ENCODE results near the gene OARD1.

Gene OARD1

GRCh38 chr6:41051873-41052272 is 20.3 kb downstream of the OARD1 start:
- in situ Hi-C loops (cut with HindIII; ENCODE audit: low pct_unique_long_range_greater_than_20kb, low sequenced_read_pairs) = no loop called here
- DNase-seq (ENCODE audit: low read depth in 1 of 2, low spot score in 1 of 2) = no peak

GRCh38 chr6:41050536-41050935 is 21.6 kb downstream of the OARD1 start:
- TF ChIP-seq JUND (IDR thresholded peaks at IDR 0.05; ENCODE audit: low read depth) = no peak
- DNase-seq (ENCODE audit: low read depth in 1 of 2, low spot score in 1 of 2) = no peak
- in situ Hi-C loops (cut with HindIII; ENCODE audit: low pct_unique_long_range_greater_than_20kb, low sequenced_read_pairs) = no loop called here

More at GRCh38 chr6:41051873-41052272, 20.3 kb downstream of the OARD1 start:
- TF ChIP-seq JUND (IDR thresholded peaks at IDR 0.05; ENCODE audit: low read depth) = no peak

GRCh38 chr6:41049955-41050354 is 22.2 kb downstream of the OARD1 start:
- in situ Hi-C loops (cut with HindIII; ENCODE audit: low pct_unique_long_range_greater_than_20kb, low sequenced_read_pairs) = no loop called here
- no peak for TF ChIP-seq JUND (IDR thresholded peaks at IDR 0.05; ENCODE audit: low read depth)

GRCh38 chr6:41049521-41049920 is 22.6 kb downstream of the OARD1 start:
- peak in 1 of 2 experiments; percentile 45 for DNase-seq (ENCODE audit: low read depth in 1 of 2, low spot score in 1 of 2)
- no peak for TF ChIP-seq JUND (IDR thresholded peaks at IDR 0.05; ENCODE audit: low read depth)
- in situ Hi-C loops (cut with HindIII; ENCODE audit: low pct_unique_long_range_greater_than_20kb, low sequenced_read_pairs) = no loop called here

More at GRCh38 chr6:41049955-41050354, 22.2 kb downstream of the OARD1 start:
- no peak for DNase-seq (ENCODE audit: low read depth in 1 of 2, low spot score in 1 of 2)

GRCh38 chr6:41047745-41048732 is 24.1 kb downstream of the OARD1 start:
- in situ Hi-C loops (cut with HindIII; ENCODE audit: low pct_unique_long_range_greater_than_20kb, low sequenced_read_pairs) = no loop called here
- no peak for DNase-seq (ENCODE audit: low read depth in 1 of 2, low spot score in 1 of 2)
- TF ChIP-seq JUND (IDR thresholded peaks at IDR 0.05; ENCODE audit: low read depth) = no peak

- no peak for DNase-seq (ENCODE audit: low read depth in 1 of 2, low spot score in 1 of 2)
- TF ChIP-seq JUND (IDR thresholded peaks at IDR 0.05; ENCODE audit: low read depth) = no peak
- in situ Hi-C loops (cut with HindIII; ENCODE audit: low pct_unique_long_range_greater_than_20kb, low sequenced_read_pairs) = no loop called here
Observed at GRCh38 chr6:41047306-41047705, 24.9 kb downstream of the OARD1 start.

GRCh38 chr6:41046084-41046483 is 26.1 kb downstream of the OARD1 start:
- TF ChIP-seq JUND (IDR thresholded peaks at IDR 0.05; ENCODE audit: low read depth) = no peak
- in situ Hi-C loops (cut with HindIII; ENCODE audit: low pct_unique_long_range_greater_than_20kb, low sequenced_read_pairs) = no loop called here
- no peak for DNase-seq (ENCODE audit: low read depth in 1 of 2, low spot score in 1 of 2)

- in situ Hi-C loops (cut with HindIII; ENCODE audit: low pct_unique_long_range_greater_than_20kb, low sequenced_read_pairs) = no loop called here
- DNase-seq (ENCODE audit: low read depth in 1 of 2, low spot score in 1 of 2) = no peak
- no peak for TF ChIP-seq JUND (IDR thresholded peaks at IDR 0.05; ENCODE audit: low read depth)
Observed at GRCh38 chr6:41045664-41046063, 26.5 kb downstream of the OARD1 start.

GRCh38 chr6:41043151-41043550 is 29.0 kb downstream of the OARD1 start:
- no peak for TF ChIP-seq JUND (IDR thresholded peaks at IDR 0.05; ENCODE audit: low read depth)

GRCh38 chr6:41042226-41043055 is 29.7 kb downstream of the OARD1 start, which contains the start of gene TSPO2:
Gene TSPO2 (plus strand): TSS chr6:41042467. CDS start chr6:41042986, 519 bp downstream.
- in situ Hi-C loops (cut with HindIII; ENCODE audit: low pct_unique_long_range_greater_than_20kb, low sequenced_read_pairs) = no loop called here
- no peak for TF ChIP-seq JUND (IDR thresholded peaks at IDR 0.05; ENCODE audit: low read depth)

More at GRCh38 chr6:41043151-41043550, 29.0 kb downstream of the OARD1 start:
- no peak for DNase-seq (ENCODE audit: low read depth in 1 of 2, low spot score in 1 of 2)
- in situ Hi-C loops (cut with HindIII; ENCODE audit: low pct_unique_long_range_greater_than_20kb, low sequenced_read_pairs) = no loop called here

GRCh38 chr6:41040940-41041536 is 31.1 kb downstream of the OARD1 start:
- in situ Hi-C loops (cut with HindIII; ENCODE audit: low pct_unique_long_range_greater_than_20kb, low sequenced_read_pairs) = no loop called here
- TF ChIP-seq JUND (IDR thresholded peaks at IDR 0.05; ENCODE audit: low read depth) = no peak
- no peak for DNase-seq (ENCODE audit: low read depth in 1 of 2, low spot score in 1 of 2)

More at GRCh38 chr6:41042226-41043055, 29.7 kb downstream of the OARD1 start, which contains the start of gene TSPO2:
- DNase-seq (ENCODE audit: low read depth in 1 of 2, low spot score in 1 of 2) = no peak

Data from T47D (cell line).